Mesenteric fat pad (tissue), 1 donor: ENCODE data around the gene MAP7. TPM values are rescaled to one million over a fixed set of nuclear protein-coding genes. Genes with fewer than 3 reads are reported as not detected.
"Not testable (repeated sequence)": the region's sequence is repeated elsewhere in the genome, so short reads cannot be mapped to it uniquely, and the experiment has no call there.

ENCODE experiments used
- DNase-seq: peaks from one replicate; pipeline ENCODE4 v3.0.0-alpha.2; 2020; ENCODE audit warnings: low spot score
- long read RNA-seq: library from polyadenylated mRNA; unstranded; transcript quantifications from one replicate; pipeline ENCODE4 v2.0.0, GENCODE V29; 2020
- total RNA-seq: library from RNA; stranded (reverse); fragmentation: NEBNext Ultra II Directional; extraction: Animal tissue kit (Norgen Biotek cat#: 25700); gene quantifications from one replicate; pipeline ENCODE4 v1.2.1, GENCODE V29; 2021
- donor health status: DM: yes; HTN: yes; CAD: no.

The MAP7 gene
- 5.2 TPM for total RNA-seq
- long read RNA-seq, full-length matches to known transcripts = 4 of 5 reads
- long read RNA-seq, partial matches to known transcripts = 0 of 5 reads
- long read RNA-seq, other reads (novel, unspliced or antisense) = 1 of 5 reads

DNA sequence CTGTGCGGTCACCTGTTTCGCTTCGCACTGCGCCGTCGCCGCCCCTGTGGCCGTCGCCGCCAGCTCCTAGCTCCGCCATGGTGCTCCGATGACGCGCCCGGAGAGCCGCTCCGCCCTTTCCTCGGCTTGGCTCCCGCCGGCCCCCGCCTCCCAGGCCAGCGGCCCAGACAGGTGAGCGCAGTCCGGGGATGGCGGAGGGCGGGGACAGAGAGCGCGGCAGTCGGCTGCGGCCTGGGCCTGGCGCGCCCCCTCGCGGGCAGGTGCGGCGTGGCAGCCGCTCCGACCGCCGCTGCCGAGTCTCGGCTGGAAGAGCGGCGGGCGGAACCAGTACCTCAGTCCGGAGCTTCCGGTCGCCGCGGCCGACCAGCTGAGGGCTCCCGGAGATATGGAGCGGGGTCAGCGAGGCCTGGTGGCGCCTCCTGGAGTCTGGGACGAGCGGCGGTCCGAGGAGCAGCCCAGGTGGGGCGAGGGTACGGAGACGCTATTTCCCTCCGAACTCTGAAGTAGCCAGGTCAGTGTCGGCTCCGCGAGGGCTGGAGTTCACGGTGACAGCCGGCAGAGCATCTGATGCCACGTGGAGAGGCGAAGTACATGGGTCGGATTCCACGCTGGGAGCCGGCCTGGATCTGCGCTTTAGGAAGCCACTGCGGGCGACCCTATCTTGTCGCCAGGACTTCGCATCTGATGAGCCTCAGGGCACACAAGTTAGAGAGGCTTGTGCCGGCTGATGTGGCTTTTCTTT, at the start of gene MAP7:
Gene MAP7, minus strand, starts transcription at position 93 of the 742 bp plus-strand sequence. Its CDS starts 14 bp downstream, at position 79.
- peak; percentile 91 for DNase-seq

DNA sequence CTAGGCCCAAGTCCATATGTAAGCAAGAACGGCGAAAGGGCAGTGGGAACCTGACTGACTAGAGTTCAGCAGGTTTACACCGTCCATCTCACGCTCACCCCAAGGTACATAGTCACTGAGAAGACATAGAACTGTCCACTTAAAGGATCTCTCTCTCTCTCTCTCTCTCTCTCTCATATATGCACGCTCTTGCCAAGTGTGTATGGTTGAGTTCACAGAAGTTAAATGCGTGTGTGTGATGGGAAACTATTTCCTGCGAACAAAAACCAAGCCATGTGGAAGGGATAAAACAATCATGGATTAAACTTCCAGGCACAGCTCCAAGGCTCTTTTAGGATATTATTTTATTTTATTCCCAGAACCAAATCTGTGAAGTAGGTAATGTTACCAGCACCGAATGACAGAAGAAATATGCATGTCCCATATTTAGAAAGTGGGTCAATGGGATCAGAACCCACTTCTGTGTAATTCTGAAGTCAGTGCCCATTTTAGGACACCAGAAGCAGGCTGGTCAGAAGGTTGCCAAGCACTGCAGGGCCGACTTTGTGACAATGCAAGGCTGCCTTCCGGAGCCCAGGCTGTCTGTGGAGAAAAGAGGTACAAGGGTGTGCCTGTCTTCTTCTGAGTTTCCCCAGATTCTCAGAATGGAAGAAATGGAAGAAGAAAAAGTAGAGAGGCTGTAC, 49.2 kb upstream of the MAP7 start:
- no peak for DNase-seq

DNA sequence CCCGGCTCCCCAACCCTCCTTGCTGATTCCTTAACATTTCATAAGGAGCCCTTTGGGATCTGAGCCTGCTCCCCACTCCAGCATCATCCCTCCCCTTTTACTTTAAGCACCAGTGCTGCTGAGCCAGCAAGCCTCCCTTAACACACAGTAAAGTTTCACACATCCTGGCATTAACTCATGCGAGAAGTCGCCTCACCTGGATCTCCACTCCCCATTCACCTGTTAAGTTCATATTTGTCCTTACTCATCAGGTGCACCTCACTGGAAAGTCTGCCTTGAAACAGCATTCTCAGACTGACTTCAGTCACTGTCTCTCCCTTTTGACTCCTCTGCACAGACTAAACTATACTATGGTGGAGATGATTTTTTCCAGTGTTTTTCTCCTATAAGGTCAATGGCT, 47.8 kb upstream of the MAP7 start:
- no peak for DNase-seq

DNA sequence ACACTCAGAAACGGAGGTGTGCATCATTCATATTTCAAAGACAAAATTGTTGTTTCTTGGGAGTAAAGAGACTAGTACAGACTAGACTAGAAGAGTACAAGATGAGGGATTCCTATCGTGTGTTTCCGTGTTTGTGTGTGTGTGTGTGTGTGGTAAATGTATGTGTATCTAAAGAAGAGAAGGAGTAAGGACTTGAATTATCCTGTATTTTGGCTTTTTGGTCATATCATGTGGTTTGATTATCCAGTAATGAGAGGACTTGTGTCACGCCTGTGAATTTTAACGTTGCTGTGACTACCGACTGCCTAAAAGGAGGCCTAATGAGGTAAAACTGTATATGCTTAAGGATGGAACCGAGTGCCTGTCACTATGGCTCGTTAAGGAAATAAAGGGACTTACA, 44.4 kb upstream of the MAP7 start:
- no peak for DNase-seq

DNA sequence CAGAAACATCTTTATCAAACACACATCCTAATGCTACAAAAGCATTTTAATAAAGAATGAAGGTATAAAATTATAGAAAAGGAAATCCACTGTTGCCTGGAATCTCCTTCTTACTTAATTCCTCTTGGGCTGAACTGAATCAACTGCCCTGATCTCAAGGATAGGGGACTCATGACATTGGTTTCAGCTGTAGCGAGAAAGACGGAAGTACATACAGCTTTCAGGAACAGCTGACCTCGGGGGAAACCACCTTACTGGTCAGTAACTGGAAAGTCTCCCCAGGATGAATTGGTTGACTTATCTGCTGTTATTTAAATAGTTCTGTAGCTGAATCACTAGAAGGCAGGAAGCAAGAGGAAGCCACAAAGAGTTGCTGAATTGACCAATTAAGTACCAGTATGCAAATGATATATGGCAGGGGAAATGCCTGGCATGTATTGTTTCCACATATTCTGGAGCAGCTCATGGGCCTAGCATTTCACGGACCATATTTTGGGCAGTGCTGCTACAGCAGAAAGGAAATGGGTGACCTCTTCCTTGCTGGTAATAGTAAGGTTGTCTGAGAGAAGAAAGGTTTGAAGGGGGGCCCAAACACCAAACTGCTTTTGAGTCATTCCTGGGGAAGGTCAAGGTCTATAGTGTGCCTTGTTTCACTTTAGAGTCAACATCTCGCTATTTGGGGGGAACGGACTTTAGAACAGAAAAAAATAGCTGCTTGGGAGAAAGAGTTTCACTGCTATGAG, 43.7 kb upstream of the MAP7 start:
- no peak for DNase-seq

DNA sequence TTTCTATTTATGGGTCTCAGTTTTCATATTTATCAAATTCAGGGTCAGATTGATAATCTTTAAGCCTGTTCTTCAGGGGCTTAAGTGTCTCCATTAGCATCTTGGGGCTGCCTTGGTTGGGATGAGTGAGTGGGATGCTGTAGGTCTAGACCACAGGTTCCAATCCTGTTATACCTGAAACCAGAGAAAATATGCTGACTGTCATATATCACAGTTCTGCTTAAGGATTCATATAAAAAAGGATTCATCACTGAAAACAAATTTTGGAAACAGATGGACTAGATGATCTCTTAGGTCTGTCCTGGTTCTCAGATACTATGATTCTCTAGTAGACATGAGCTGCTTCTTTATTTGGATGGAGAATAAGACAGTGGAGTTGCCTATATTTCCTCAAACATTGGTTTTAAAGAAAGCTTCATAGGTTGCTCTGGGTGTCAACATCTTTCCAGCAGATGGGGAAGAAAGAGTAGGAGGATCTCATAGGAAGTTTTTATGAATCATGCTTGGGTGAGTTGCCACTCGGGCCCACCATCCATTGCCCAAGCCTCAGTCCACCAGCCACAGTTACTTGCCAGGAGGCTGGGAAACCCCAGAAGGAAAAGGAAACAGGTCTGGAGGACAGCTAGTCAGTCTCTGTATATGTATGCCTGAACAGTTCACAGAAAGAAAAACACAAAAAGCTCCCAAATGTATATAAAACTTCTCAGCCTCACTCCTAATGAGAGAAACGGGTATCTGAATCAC, 42.9 kb upstream of the MAP7 start:
- DNase-seq = no peak

DNA sequence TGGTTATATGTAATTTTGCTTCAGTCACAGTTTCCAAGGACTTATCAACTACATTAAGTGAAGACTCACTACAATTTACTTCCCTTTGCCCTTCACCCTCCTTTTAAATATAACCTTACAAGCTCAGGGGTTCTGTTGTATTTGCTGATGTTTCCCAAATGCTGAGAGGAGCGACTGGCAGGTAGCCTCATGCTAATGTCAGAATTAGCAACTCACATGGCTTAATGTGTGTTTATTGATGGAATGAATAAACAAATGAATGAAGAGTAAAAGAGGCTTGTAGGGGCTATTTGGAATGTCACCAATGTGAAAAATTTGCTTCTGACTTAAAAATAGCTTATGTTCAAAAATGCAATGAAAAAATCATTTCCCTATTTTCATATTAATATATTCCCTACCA, 41.4 kb upstream of the MAP7 start:
- no peak for DNase-seq

DNA sequence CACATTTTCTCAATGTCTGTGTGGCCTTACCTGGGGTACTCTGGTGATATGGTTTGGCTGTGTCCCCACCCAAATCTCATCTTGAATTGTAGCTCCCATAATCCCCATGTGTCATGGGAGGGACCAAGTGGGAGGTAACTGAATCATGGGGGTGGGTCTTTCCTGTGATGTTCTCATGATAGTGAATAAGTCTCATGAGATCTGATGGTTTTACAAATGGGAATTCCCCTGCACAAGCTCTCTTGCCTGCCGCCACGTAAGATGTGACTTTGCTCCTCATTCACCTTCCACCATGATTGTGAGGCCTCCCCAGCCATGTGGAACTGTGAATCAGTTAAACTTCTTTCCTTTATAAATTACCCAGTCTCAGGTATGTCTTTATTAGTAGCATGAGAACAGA, 40.6 kb upstream of the MAP7 start:
- DNase-seq = not testable (repeated sequence)

DNA sequence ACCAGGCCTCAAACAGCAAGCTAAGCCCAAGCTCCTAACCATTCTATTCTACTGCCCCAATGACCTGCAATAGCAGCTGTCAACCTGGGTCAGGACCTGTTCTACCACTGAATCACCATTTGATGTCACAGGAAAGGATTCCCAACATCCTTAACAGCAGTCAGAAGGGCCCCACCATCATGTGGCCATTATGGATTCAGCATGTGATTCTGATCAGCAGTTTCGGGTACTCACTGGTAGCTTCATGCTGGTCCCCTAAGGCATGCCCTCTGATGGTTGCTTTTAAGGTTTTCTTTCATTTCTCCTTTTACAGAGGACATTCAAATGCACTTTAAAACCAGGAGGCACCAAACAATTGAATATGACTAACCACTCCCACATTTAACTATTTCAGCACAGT, 37.3 kb upstream of the MAP7 start:
- no peak for DNase-seq

- DNase-seq = no peak
Observed at GRCh38 chr6:136586295-136586694, 36.1 kb upstream of the MAP7 start.

GRCh38 chr6:136585523-136585922, 35.3 kb upstream of the MAP7 start:
- not testable (repeated sequence) for DNase-seq

GRCh38 chr6:136584290-136584689, 34.1 kb upstream of the MAP7 start:
- DNase-seq = not testable (repeated sequence)

DNA sequence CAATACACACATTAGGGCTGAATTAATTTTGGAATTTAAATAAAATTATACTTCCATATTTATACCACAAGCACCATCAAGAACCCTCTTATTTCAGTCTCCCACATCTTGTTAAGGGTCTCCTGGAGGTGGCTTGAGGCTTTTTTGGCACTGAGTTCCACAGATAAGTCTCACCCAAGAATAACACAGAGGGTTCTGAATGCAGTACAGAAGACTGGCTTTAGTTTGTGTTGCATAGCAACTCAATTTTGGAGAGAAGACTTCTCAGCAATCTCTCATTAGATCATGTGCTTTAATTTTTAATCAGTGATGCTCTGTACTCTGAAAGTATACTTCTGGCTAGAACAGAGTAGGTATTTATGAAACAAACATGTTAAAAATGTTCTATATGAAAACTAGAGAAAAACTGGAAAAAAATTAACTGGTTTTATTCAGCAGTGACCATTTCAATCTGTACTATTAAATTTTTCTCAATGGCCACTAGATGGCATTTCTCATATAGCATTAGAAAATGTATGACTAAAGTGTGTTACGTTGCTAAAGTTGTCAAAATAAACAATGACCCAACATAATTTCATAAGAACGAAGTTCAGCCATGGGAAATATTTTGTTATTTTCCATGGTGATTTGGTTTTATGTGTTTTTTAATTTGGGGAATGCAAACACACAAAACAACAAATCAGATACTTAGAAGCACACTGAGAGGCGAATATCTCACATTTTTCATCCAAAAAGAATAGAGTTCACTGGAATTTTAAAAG, 32.7 kb upstream of the MAP7 start:
- DNase-seq = no peak

DNA sequence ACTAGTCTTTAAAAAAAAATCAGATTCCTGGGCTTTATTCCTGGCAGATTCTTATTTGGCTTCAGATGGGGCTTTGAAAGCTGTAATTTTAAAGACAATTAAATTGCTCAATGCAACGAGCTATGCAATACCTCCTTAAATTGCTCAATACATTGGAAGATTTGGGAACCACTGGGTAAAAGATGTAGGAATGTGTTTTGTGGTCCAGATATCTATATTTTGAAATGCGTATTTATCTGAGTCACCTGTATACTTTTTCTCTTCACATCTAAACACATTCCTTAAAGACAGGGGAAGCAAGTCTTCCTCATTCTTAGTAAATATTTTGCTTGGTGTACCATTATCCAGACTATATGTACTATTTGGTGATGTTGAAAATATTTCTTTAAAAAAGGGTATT, 29.6 kb upstream of the MAP7 start:
- DNase-seq = no peak

DNA sequence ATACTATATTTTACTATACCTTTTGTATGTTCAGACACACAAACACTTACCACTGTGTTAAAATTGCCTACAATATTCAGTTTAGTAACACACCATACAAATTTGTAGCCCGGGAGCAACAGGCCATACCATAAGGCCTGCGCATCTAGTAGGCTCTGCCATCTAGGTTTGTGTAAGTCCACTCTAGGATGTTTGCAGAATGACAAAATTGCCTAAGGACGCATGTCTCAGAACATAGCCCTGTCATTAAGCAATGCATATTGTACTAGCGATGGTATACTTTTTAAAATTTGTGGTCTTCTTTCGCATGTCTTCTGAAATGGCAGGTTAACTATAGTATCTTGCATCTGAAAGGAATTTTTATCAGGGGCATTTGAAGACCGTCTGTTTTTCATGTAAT, 26.6 kb upstream of the MAP7 start:
- DNase-seq = no peak

GRCh38 chr6:136571496-136571895, 21.3 kb upstream of the MAP7 start:
- DNase-seq = no peak

- no peak for DNase-seq
Observed at GRCh38 chr6:136571065-136571464, 20.8 kb upstream of the MAP7 start.

GRCh38 chr6:136568129-136568528, 17.9 kb upstream of the MAP7 start:
- no peak for DNase-seq

DNA sequence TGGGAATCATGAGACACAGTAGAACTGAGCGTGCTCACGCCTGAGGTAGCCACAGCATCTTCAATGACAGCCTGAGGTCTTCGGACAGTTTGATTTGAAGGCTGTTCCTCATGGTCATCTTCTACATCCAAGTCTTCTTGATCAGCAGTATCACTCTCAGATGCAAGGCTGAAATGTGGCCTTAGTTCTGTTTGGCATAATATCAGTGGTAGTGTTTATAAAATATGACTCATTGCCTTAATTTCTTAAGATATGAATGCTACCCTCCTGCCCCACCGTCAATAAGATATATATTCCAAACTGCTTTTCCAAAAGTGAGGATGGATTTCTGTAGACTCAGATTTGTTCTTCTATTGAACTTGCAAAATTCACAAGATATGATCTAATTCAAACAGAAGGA, 17.5 kb upstream of the MAP7 start:
- DNase-seq = no peak

DNA sequence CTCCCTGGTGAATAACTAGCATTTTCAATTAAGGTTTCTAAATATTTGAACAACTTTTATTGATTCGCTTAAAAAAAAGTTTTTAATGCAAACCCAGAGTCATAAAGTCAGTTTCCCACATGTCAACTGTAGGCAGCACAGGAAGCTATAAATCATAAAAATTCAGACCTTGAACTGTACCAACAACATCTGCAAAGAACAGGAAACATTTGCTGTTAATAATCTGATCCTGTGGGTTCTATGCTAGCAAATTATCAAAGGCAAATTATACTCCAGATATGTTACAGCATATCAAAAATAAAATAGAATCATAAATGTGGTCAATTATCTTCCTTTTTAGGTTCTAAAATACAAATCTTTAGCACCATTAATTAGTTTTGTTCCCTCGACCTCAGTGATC, 16.6 kb upstream of the MAP7 start:
- no peak for DNase-seq
